A549 (cell line): ENCODE measurements around the gene AGPAT2.

Experiments
- JUN ChIP-seq, 2 experiments: fragments of >200 bp; sonication (Bioruptor Twin); formaldehyde crosslinking; IDR thresholded peaks; 2 replicates in 1 of 2; 3 replicates in 1 of 2; pipeline ENCODE4 v1.6.1; 2016 to 2017
- MAFK ChIP-seq: fragments of 450-650 bp; IDR thresholded peaks from 2 replicates; pipeline ENCODE4 v1.6.1; 2014; ENCODE audit not compliant: partially characterized antibody
- POLR2A ChIP-seq: IDR thresholded peaks from 2 replicates; pipeline ENCODE4 v1.6.1; 2012; ENCODE audit warnings: mild to moderate bottlenecking, low read length
- RNF2 ChIP-seq: fragments of 200-600 bp; sonication (generic); IDR thresholded peaks from 2 replicates; pipeline ENCODE4 v1.6.1; 2016; ENCODE audit warnings: low read depth, mild to moderate bottlenecking, antibody characterized with exemption, moderate library complexity, borderline replicate concordance
- TF ChIP-seq, protein P1 (sequence below): fragments of >200 bp; sonication (Bioruptor Twin); formaldehyde crosslinking; IDR thresholded peaks from 3 replicates; pipeline ENCODE4 v1.5.1; 2016

DNA sequence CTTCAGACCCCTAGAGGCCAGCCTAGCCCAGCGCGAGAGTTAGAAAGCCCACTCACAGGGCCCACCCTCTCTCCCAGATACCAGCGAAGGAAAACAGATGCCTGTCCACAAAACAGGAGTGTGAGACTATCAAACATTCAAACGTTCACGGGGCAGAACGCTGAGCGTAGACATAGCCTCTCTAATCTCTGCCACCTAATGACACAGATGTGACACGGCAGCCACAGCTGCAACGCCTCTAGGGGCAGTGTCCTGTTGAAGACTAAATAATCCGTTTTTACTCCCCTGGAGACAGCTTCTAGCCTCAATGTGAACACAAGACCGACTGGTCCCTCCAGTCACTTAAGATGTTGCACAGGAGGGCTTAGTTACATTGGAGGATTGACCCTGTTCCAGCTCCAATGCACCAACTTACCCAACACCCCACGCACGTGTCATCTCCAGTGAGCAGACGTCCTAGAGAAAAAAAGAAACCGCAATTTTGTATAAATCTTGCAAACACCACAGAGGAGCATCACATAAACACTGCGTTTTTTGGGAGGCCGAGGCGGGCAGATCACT lies 39.5 kb upstream of the AGPAT2 start:
- TF ChIP-seq, protein P1, sequence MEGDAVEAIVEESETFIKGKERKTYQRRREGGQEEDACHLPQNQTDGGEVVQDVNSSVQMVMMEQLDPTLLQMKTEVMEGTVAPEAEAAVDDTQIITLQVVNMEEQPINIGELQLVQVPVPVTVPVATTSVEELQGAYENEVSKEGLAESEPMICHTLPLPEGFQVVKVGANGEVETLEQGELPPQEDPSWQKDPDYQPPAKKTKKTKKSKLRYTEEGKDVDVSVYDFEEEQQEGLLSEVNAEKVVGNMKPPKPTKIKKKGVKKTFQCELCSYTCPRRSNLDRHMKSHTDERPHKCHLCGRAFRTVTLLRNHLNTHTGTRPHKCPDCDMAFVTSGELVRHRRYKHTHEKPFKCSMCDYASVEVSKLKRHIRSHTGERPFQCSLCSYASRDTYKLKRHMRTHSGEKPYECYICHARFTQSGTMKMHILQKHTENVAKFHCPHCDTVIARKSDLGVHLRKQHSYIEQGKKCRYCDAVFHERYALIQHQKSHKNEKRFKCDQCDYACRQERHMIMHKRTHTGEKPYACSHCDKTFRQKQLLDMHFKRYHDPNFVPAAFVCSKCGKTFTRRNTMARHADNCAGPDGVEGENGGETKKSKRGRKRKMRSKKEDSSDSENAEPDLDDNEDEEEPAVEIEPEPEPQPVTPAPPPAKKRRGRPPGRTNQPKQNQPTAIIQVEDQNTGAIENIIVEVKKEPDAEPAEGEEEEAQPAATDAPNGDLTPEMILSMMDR = peak; percentile 50
- no peak for TF ChIP-seq RNF2
- TF ChIP-seq JUN (IDR thresholded peaks at IDR 0.05) = no peak
- no peak for TF ChIP-seq POLR2A
- no peak for TF ChIP-seq MAFK
